ENCODE measurements around the gene SMCO4. TPM values are rescaled to one million over a fixed set of nuclear protein-coding genes. Genes with fewer than 3 reads are reported as not detected.
"Not testable (repeated sequence)": the region's sequence is repeated elsewhere in the genome, so short reads cannot be mapped to it uniquely, and the experiment has no call there.

SMCO4 gene
- total RNA-seq, 1 experiment from 2014 or later = 72.1 TPM

GRCh38 chr11:93536101-93536861 lies 6.9 kb downstream of the SMCO4 start:
- no peak for DNase-seq (ENCODE audit: low read depth)
- in situ Hi-C loops (cut with HindIII; ENCODE audit: low pct_unique_long_range_greater_than_20kb, low sequenced_read_pairs) = no loop called here

- in situ Hi-C loops (cut with HindIII; ENCODE audit: low pct_unique_long_range_greater_than_20kb, low sequenced_read_pairs); DNase-seq (ENCODE audit: low read depth): not testable (repeated sequence)
Observed at GRCh38 chr11:93535578-93535977, 7.6 kb downstream of the SMCO4 start.

GRCh38 chr11:93532806-93533205 lies 10.4 kb downstream of the SMCO4 start:
- DNase-seq (ENCODE audit: low read depth) = no peak
- in situ Hi-C loops (cut with HindIII; ENCODE audit: low pct_unique_long_range_greater_than_20kb, low sequenced_read_pairs) = no loop called here

GRCh38 chr11:93532281-93532789 lies 10.9 kb downstream of the SMCO4 start:
- in situ Hi-C loops (cut with HindIII; ENCODE audit: low pct_unique_long_range_greater_than_20kb, low sequenced_read_pairs) = no loop called here
- DNase-seq (ENCODE audit: low read depth) = no peak

DNA sequence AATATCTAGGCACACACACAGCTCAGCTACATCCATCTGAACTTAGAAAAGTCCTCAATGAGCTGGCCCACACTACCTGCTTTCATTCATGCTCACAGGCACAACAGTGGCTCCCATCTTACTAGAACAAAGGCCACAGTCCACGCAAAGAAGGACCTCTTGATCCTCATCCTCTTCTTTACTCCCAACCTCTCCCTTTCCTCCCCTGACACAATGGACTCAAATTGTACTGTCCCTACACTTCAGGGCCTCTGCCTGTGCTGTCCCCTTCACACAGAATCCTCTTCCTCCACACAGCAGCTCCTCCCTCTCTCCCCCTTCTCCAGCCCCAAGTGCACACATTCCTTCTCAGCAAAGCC lies 12.7 kb downstream of the SMCO4 start:
- in situ Hi-C loops (cut with HindIII; ENCODE audit: low pct_unique_long_range_greater_than_20kb, low sequenced_read_pairs) = no loop called here
- DNase-seq (ENCODE audit: low read depth) = no peak

- DNase-seq (ENCODE audit: low read depth) = no peak
- in situ Hi-C loops (cut with HindIII; ENCODE audit: low pct_unique_long_range_greater_than_20kb, low sequenced_read_pairs) = no loop called here
Observed at GRCh38 chr11:93529707-93530467, 13.3 kb downstream of the SMCO4 start.

GRCh38 chr11:93528757-93529645 lies 14.2 kb downstream of the SMCO4 start:
- no peak for DNase-seq (ENCODE audit: low read depth)
- in situ Hi-C loops (cut with HindIII; ENCODE audit: low pct_unique_long_range_greater_than_20kb, low sequenced_read_pairs) = no loop called here

DNA sequence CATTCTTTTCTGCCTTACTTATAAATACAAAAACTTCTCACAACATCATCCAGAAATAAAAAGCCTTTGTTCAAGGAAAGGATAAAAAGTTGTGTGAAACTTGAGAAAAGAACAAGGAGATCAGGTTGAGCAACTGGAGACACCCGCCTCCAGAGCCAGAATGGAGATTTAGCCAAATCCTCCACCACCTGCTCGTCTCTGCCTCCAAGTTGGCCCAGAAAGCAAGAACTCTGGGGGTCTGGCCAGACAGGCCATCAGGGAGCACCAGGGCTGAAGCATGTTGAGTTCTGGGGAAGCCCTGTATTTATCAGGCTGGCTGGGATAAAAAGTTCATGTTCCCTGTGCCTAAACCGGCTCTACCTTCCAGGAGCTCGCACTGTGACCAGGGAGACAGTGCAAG lies 14.9 kb downstream of the SMCO4 start:
- no peak for DNase-seq (ENCODE audit: low read depth)
- in situ Hi-C loops (cut with HindIII; ENCODE audit: low pct_unique_long_range_greater_than_20kb, low sequenced_read_pairs) = no loop called here

DNA sequence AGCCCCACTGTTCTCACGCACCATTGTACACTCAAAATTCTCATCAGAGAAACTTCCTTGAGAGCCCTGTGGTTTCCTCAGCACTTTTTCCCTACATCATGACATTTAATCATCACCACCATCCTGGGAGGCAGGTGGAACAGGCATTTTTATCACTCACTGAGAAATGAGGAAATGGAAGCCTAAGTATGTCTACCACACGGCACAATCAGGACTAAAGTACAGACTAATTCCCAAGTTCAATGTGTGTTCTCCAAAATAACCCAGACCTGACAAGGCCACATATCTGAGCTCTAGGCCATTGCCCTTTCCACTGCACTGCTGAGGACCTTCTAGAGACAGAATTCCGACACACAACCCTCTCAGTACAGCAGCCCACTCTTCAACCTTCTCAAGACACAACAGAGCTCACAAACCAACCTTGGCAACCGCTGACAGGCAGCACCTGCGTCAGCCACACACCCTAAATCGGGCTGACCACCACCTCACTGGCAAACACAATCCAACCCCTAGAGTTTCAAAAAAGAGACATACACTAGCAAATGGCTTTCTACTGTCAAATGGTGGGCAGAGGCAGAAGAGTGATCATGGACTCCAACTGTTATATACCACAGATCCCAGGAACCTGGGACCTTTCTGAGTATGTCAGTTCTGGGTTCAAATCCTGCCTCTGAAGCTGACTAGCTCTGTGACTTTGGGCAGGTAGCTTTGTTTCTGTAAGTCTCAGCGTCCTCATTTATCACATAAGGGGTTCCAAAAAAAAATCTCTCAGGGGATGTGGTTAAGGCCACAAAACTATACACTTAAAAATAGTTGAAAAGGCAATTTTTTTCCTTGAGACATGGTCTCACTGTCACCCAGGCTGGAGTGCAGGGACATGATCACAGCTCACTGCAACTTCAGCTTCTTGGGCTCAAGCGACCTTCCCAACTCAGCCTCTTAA lies 16.3 kb downstream of the SMCO4 start:
- in situ Hi-C loops (cut with HindIII; ENCODE audit: low pct_unique_long_range_greater_than_20kb, low sequenced_read_pairs) = no loop called here
- DNase-seq (ENCODE audit: low read depth) = no peak

DNA sequence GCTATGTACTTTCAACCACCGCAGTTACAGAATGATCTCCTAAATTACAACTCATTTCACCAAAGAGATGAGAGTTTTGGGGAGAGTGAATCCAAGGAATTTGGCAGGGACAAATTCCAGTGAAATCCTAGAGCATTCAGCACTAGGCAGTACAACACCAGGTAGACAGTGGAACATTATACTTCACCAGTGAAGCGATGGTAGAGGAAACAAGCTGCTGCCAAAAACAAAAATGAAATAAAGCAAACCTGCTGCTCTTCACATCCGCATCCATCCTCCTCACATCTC lies 16.9 kb downstream of the SMCO4 start:
- in situ Hi-C loops (cut with HindIII; ENCODE audit: low pct_unique_long_range_greater_than_20kb, low sequenced_read_pairs) = no loop called here
- no peak for DNase-seq (ENCODE audit: low read depth)

DNA sequence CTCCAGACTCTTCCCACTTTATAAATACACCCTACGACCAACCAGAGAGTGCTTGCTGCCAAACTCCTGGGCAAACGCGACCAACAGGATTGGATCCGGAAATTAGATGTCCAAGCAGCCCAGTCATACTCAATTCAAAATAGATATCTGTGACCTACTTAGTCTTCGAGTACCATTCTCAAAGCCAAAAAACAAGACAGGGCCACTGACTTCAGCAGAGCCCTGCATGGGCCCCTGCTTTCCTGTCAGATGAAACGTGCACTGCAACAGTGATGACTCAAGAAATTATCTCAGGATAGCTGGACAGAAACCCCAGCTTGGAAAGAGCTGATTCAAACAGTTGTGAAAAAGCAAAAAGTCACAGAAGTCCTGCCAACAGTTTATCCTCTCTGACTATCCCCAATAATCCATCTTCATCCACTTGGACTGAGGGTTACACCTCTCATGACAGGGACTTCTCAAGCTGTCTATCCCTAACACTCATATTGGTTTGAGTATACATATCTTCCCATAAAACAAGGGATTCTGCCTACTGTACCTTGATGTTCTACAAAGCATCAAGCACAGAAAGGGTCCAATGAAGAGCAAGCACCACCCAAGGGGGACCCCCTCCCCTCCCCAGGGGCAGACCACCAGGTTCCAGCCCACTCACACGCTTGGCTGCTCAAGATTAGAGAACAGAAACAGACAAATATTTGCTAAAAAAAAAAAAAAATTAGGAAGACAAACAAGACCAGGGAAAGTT lies 17.4 kb downstream of the SMCO4 start:
- in situ Hi-C loops (cut with HindIII; ENCODE audit: low pct_unique_long_range_greater_than_20kb, low sequenced_read_pairs) = no loop called here
- DNase-seq (ENCODE audit: low read depth) = no peak

- in situ Hi-C loops (cut with HindIII; ENCODE audit: low pct_unique_long_range_greater_than_20kb, low sequenced_read_pairs) = no loop called here
- DNase-seq (ENCODE audit: low read depth) = no peak
Observed at GRCh38 chr11:93524858-93525257, 18.3 kb downstream of the SMCO4 start.

DNA sequence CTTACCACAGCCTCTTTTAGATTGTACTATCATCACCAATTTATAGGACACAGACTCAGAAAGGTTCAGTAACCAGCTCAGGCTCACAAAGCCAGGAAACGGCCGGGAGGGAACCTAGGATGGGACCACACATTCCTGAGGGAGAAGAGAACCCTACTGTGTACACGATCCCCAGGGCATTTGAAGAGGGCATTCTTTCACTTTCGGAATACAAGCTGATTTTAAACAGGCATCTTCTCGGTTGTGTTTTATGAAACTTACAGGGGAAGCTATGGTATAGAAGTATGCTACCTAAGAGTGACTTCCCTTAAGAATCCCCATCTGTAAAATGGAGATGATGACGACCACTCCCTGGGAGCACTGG lies 19.0 kb downstream of the SMCO4 start:
- in situ Hi-C loops (cut with HindIII; ENCODE audit: low pct_unique_long_range_greater_than_20kb, low sequenced_read_pairs) = no loop called here
- DNase-seq (ENCODE audit: low read depth) = no peak

GRCh38 chr11:93520726-93521509 lies 22.3 kb downstream of the SMCO4 start:
- DNase-seq (ENCODE audit: low read depth) = no peak
- in situ Hi-C loops (cut with HindIII; ENCODE audit: low pct_unique_long_range_greater_than_20kb, low sequenced_read_pairs) = no loop called here

- no peak for DNase-seq (ENCODE audit: low read depth)
- in situ Hi-C loops (cut with HindIII; ENCODE audit: low pct_unique_long_range_greater_than_20kb, low sequenced_read_pairs) = no loop called here
Observed at GRCh38 chr11:93519179-93519578, 24.0 kb downstream of the SMCO4 start.

DNA sequence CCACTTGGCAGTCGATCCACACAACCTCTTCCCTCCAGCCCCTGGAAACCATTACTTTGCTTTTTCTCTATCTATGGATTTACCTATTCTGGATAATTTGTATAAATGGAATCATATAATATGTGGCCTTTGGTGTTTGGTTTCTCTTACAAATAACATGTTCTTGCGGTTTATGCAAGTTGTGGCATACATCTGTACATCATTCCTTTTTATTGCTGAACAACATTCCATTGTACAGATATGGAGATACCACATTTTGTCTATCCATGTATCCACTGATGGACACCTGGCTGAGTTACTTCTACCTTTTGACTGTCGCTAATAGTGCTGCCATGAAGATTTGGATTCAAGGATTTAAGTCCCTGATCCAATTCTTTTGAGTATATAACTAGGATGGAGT lies 25.1 kb downstream of the SMCO4 start:
- in situ Hi-C loops (cut with HindIII; ENCODE audit: low pct_unique_long_range_greater_than_20kb, low sequenced_read_pairs) = no loop called here
- no peak for DNase-seq (ENCODE audit: low read depth)

DNA sequence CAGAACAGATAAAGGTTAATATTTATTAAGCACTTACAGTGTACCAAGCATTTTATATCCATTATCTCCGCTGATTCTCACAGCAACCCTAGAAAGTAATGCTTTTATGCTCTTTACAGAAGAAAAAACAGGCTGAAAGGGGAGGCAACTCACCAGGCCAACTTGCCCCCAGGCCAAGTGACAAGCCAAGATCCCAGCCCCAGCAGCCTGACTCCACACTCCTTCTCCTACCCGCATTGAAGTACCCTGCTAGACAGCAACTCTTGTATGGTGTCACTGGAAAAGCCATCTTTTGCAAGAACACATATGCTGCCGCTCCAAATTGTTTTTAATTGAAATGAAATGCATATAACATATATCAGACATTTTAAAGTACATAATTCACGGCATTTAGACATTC lies 25.6 kb downstream of the SMCO4 start:
- no peak for DNase-seq (ENCODE audit: low read depth)
- in situ Hi-C loops (cut with HindIII; ENCODE audit: low pct_unique_long_range_greater_than_20kb, low sequenced_read_pairs) = no loop called here
